A549 (cell line): ENCODE results near the gene PRSS50. TPM values are rescaled to one million over a fixed set of nuclear protein-coding genes. Genes with fewer than 3 reads are reported as not detected.

ENCODE experiments used
- ATAC-seq, 2 experiments: fragments of 200-7000 bp in 1 of 2; fragments of >200 bp in 1 of 2; cut with Nextera tagmentation in 1 of 2; cut with Tn5 transposase in 1 of 2; 3 replicates each; pipeline versions ENCODE4 v1.8.0 to v1.9.1; 2018 to 2020; ENCODE audit warnings: mild to moderate bottlenecking in 1 of 2, moderate library complexity in 1 of 2
- CTCF ChIA-PET: fragments of 300-600 bp; sonication (Branson Sonifier 250); formaldehyde crosslinking; extraction: SDS; loops from one replicate; lab custom pipeline; 2021; ENCODE audit warnings: antibody characterized with exemption, inconsistent platforms; lab: Yijun Ruan, JAX
- POLR2A ChIA-PET: fragments of 350-600 bp; formaldehyde crosslinking; extraction: SDS; loops from one replicate; lab custom pipeline; 2021; ENCODE audit warnings: antibody characterized with exemption, inconsistent platforms; lab: Yijun Ruan, JAX
- DNase-seq, 2 experiments: peaks; one replicate each; pipeline versions ENCODE4 v3.0.0 to v3.0.0-alpha.2; 2011 to 2016; ENCODE audit warnings: low read depth in 1 of 2, low spot score in 1 of 2
- FAIRE-seq: peaks from 2 replicates; lab custom pipeline; 2011; peaks lifted over from hg19 to GRCh38; lab: Jason Lieb, UNC
- H3K27ac ChIP-seq, 2 experiments: fragments of >200 bp; sonication (Bioruptor Twin); formaldehyde crosslinking; 3 replicates each; pipeline ENCODE4 v1.5.1; 2016 to 2017
- H3K4me1 ChIP-seq: fragments of >200 bp; sonication (Bioruptor Twin); formaldehyde crosslinking; 3 replicates; pipeline ENCODE4 v1.6.1; 2016
- H3K4me2 ChIP-seq: fragments of >200 bp; sonication (Bioruptor Twin); formaldehyde crosslinking; 3 replicates; pipeline ENCODE4 v1.6.1; 2016
- H3K4me3 ChIP-seq: fragments of >200 bp; sonication (Bioruptor Twin); formaldehyde crosslinking; 3 replicates; pipeline ENCODE4 v1.5.1; 2016
- H3K9me3 ChIP-seq: fragments of >200 bp; sonication (Bioruptor Twin); formaldehyde crosslinking; 3 replicates; pipeline ENCODE4 v1.6.1; 2016
- BHLHE40 ChIP-seq: IDR thresholded peaks from 2 replicates; pipeline ENCODE4 v1.6.1; 2012; ENCODE audit warnings: low read depth, low read length, inconsistent platforms
- CHD2 ChIP-seq: fragments of 150-350 bp; IDR thresholded peaks from 2 replicates; pipeline ENCODE4 v1.6.1; 2014; ENCODE audit warnings: low read length; ENCODE audit not compliant: partially characterized antibody
- CHD4 ChIP-seq: fragments of 200-600 bp; sonication (generic); IDR thresholded peaks from 2 replicates; pipeline ENCODE4 v1.6.1; 2016; ENCODE audit warnings: antibody characterized with exemption, mild to moderate bottlenecking, borderline replicate concordance
- CTCF ChIP-seq: fragments of >200 bp; sonication (Bioruptor Twin); formaldehyde crosslinking; IDR thresholded peaks from 3 replicates; pipeline ENCODE4 v1.5.1; 2016
- EHF ChIP-seq: fragments of 250-450 bp; sonication (Bioruptor Pico); IDR thresholded peaks from 2 replicates; pipeline ENCODE4 v1.5.0; 2020; ENCODE audit warnings: mild to moderate bottlenecking
- EHMT2 ChIP-seq: fragments of 200-600 bp; sonication (generic); IDR thresholded peaks from 2 replicates; pipeline ENCODE4 v1.6.1; 2016; ENCODE audit warnings: antibody characterized with exemption, low read depth, mild to moderate bottlenecking, moderate library complexity
- GATA3 ChIP-seq: IDR thresholded peaks from 2 replicates; pipeline ENCODE4 v1.6.1; 2012; ENCODE audit warnings: borderline replicate concordance
- HES2 ChIP-seq: fragments of >200 bp; sonication (Bioruptor Twin); formaldehyde crosslinking; IDR thresholded peaks from 2 replicates; pipeline ENCODE4 v1.6.1; 2016
- HOXA7 ChIP-seq: fragments of 250-450 bp; sonication (Bioruptor Pico); IDR thresholded peaks from 2 replicates; pipeline ENCODE4 v1.5.0; 2020; ENCODE audit warnings: mild to moderate bottlenecking, moderate library complexity
- JUNB ChIP-seq: fragments of >200 bp; sonication (Bioruptor Twin); formaldehyde crosslinking; IDR thresholded peaks from 2 replicates; pipeline ENCODE4 v1.6.1; 2016
- MAFK ChIP-seq: fragments of 450-650 bp; IDR thresholded peaks from 2 replicates; pipeline ENCODE4 v1.6.1; 2014; ENCODE audit not compliant: partially characterized antibody
- NFE2L2 ChIP-seq: fragments of 150-350 bp; conservative IDR thresholded peaks from 2 replicates; pipeline ENCODE4 v1.6.1; 2014; ENCODE audit warnings: low read length
- NR3C1 ChIP-seq: fragments of >200 bp; sonication (Bioruptor Twin); formaldehyde crosslinking; IDR thresholded peaks from 3 replicates; pipeline ENCODE4 v1.6.1; 2017
- POLR2AphosphoS2 ChIP-seq: conservative IDR thresholded peaks from 2 replicates; pipeline ENCODE4 v1.6.1; 2012; ENCODE audit warnings: low read length, improper control_type of control experiment, inconsistent platforms
- RAD21 ChIP-seq, 2 experiments: fragments of >200 bp in 1 of 2; sonication (Bioruptor Twin) in 1 of 2; formaldehyde crosslinking in 1 of 2; IDR thresholded peaks in 1 of 2; conservative IDR thresholded peaks in 1 of 2; 2 replicates in 1 of 2; 3 replicates in 1 of 2; pipeline ENCODE4 v1.6.1; 2012 to 2018; ENCODE audit warnings: inconsistent platforms in 1 of 2
- RARB ChIP-seq: fragments of 250-450 bp; sonication (Bioruptor Pico); IDR thresholded peaks from 2 replicates; pipeline ENCODE4 v1.8.0; 2021; ENCODE audit warnings: mild to moderate bottlenecking, moderate library complexity
- RCOR1 ChIP-seq: fragments of 150-350 bp; IDR thresholded peaks from 2 replicates; pipeline ENCODE4 v1.6.1; 2014; ENCODE audit warnings: antibody characterized with exemption, low read length, low read depth
- RFX5 ChIP-seq: fragments of 450-650 bp; IDR thresholded peaks from 2 replicates; pipeline ENCODE4 v1.7.1; 2014; ENCODE audit warnings: antibody characterized with exemption, mild to moderate bottlenecking, moderate library complexity
- RNF2 ChIP-seq: fragments of 200-600 bp; sonication (generic); IDR thresholded peaks from 2 replicates; pipeline ENCODE4 v1.6.1; 2016; ENCODE audit warnings: low read depth, mild to moderate bottlenecking, antibody characterized with exemption, moderate library complexity, borderline replicate concordance
- TFCP2L1 ChIP-seq: fragments of 250-450 bp; sonication (Bioruptor Pico); IDR thresholded peaks from 2 replicates; pipeline ENCODE4 v1.5.0; 2021; ENCODE audit warnings: mild to moderate bottlenecking
- ZFP36 ChIP-seq: fragments of 450-650 bp; IDR thresholded peaks from 2 replicates; pipeline ENCODE4 v1.6.1; 2014; ENCODE audit warnings: borderline replicate concordance; ENCODE audit not compliant: partially characterized antibody
- WGBS: methylation state at CpG from one replicate; pipeline ENCODE4 v1.1.6; 2017; ENCODE audit errors: missing lambda C conversion rate; 5-methylcytosine and 5-hydroxymethylcytosine counted together
- polyA plus RNA-seq, 4 experiments: library from polyadenylated mRNA; depleted of rRNA in 3 of 4; stranded (reverse); fragments of >200 nt; fragmentation: RNase III in 1 of 4; extraction: RNeasy Plus Mini Kit Qiagen cat#74134 plus additional on column Dnase treatment in 1 of 4; gene quantifications; 2 replicates in 3 of 4; 3 replicates in 1 of 4; pipeline ENCODE4 v1.2.3, GENCODE V29; 2011 to 2017
- TF ChIP-seq, protein P1 (sequence below): IDR thresholded peaks from 2 replicates; pipeline ENCODE4 v1.6.1; 2012
- TF ChIP-seq, protein P2 (sequence below): fragments of 250-450 bp; sonication (Bioruptor Pico); IDR thresholded peaks from 2 replicates; pipeline ENCODE4 v1.5.0; 2021; ENCODE audit warnings: mild to moderate bottlenecking, moderate library complexity, borderline replicate concordance
- TF ChIP-seq, protein P3 (sequence below): IDR thresholded peaks from 2 replicates; pipeline ENCODE4 v1.6.1; 2012
- TF ChIP-seq, protein P4 (sequence below): fragments of 150-350 bp; IDR thresholded peaks from 2 replicates; pipeline ENCODE4 v1.6.1; 2014; ENCODE audit warnings: low read depth, mild to moderate bottlenecking, low read length

Gene PRSS50
- polyA plus RNA-seq, 2 of the 4 experiments (the other 2 are of a cell fraction): not detected

DNA sequence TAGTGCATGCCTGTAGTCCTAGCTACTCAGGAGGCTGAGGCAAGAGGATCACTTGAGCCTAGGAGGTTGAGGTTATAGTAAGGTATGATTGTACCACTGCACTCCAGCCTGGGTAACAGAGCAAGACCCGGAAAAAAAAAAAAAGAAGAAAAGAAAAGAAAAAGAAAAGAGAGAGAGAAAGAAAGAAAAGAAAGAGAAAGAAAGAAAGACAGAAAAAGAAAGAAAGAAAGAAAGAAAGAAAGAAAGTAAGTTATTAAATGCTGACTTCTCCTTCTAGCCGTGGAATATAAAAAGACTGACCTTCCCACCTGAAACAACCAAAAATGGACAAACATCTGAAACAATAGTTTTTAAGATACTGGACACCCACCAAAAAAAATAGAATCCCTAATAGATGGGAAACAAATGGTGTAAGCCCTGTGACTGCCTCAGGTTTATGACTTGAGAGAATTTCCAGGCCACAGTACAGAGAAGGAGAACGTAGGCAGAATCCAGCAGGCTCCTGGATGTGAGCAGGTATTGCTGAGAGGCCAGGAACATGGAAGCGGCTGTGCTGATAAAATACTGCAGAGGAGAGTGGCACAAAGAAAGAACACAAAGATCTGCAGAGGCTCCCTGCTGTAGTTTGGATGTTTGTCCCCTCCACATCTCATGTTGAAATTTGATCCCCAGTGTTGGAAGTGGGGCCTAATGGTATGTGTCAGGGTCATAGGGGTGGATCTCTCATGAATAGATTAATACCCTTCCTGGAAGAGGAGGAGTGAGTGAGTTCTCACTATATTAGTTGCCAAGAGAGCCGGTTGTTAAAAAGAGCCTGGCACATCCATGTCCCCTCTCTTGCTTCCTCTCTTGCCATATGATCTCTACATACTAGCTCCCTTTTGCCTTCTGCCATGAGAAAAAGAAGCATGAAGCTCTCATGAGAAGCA is 41.8 kb upstream of the PRSS50 start:
- ChIA-PET CTCF (no interaction called here), POLR2A (no interaction called here)
- TF ChIP-seq BHLHE40: no peak
- no peak for TF ChIP-seq TFCP2L1
- TF ChIP-seq, protein P1, sequence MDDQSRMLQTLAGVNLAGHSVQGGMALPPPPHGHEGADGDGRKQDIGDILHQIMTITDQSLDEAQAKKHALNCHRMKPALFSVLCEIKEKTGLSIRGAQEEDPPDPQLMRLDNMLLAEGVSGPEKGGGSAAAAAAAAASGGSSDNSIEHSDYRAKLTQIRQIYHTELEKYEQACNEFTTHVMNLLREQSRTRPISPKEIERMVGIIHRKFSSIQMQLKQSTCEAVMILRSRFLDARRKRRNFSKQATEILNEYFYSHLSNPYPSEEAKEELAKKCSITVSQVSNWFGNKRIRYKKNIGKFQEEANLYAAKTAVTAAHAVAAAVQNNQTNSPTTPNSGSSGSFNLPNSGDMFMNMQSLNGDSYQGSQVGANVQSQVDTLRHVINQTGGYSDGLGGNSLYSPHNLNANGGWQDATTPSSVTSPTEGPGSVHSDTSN: no peak
- no peak for TF ChIP-seq POLR2AphosphoS2
- TF ChIP-seq JUNB: no peak
- TF ChIP-seq HES2: no peak
- TF ChIP-seq RNF2: no peak
- TF ChIP-seq GATA3: no peak
- TF ChIP-seq RAD21 (conservative IDR thresholded peaks at IDR 0.05 in 1 of 2, IDR thresholded peaks at IDR 0.05 in 1 of 2): no peak
- TF ChIP-seq CTCF: no peak
- TF ChIP-seq EHMT2: no peak
- TF ChIP-seq, protein P2, sequence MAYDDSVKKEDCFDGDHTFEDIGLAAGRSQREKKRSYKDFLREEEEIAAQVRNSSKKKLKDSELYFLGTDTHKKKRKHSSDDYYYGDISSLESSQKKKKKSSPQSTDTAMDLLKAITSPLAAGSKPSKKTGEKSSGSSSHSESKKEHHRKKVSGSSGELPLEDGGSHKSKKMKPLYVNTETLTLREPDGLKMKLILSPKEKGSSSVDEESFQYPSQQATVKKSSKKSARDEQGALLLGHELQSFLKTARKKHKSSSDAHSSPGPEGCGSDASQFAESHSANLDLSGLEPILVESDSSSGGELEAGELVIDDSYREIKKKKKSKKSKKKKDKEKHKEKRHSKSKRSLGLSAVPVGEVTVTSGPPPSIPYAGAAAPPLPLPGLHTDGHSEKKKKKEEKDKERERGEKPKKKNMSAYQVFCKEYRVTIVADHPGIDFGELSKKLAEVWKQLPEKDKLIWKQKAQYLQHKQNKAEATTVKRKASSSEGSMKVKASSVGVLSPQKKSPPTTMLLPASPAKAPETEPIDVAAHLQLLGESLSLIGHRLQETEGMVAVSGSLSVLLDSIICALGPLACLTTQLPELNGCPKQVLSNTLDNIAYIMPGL (CRISPR knock-in tag): no peak
- no peak for TF ChIP-seq ZFP36
- TF ChIP-seq RARB (CRISPR knock-in tag): no peak
- no peak for TF ChIP-seq RCOR1
- TF ChIP-seq, protein P3, sequence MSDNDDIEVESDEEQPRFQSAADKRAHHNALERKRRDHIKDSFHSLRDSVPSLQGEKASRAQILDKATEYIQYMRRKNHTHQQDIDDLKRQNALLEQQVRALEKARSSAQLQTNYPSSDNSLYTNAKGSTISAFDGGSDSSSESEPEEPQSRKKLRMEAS: no peak
- H3K9me3 ChIP-seq: 0 out of 3 replicates have a peak, but pooled peaks cover under 1% of the 10 kb centered on the region
- ATAC-seq: no peak
- H3K4me1 ChIP-seq: no peaks in the 10 kb centered on the region
- DNase-seq: no peak
- 72% methylated on average over 5 of the region's 5 CpGs for WGBS
- no peak overlapping the region for H3K4me2 ChIP-seq
- no peak overlapping the region for H3K27ac ChIP-seq
- H3K4me3 ChIP-seq: no peak overlapping the region
- FAIRE-seq: no peak

DNA sequence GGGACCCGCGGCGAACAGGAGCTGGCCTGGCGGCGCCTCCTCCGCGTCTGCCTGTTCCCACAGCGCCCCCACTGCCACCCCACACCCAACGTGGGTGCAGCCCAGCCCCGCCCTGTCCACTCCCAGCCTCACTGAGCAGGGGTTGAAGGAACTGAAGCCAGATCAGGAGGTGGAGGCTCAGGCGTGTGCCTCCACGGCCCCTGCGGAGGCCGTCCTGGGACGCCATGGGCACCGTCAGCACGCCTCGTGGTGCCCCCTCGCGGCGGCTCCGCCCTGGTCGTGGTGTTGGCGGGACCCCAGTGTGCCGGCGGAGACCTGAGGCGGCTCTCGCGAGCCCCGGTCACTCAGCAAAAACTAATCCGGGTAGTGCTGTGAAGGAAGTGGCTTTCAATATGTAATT is 39.0 kb upstream of the PRSS50 start:
- DNase-seq (no peak), FAIRE-seq (no peak), ATAC-seq (no peak)
- Histone ChIP-seq H3K27ac (no peak overlapping the region), H3K9me3 (no peaks in the 10 kb centered on the region), H3K4me3 (no peak overlapping the region), H3K4me2 (no peak overlapping the region), H3K4me1 (no peaks in the 10 kb centered on the region)
- CTCF ChIA-PET: no interaction called here
- POLR2A ChIA-PET: no interaction called here
- 84% methylated on average over 21 of the region's 31 CpGs for WGBS
- TF ChIP-seq NR3C1 (no peak), RFX5 (no peak), CTCF (no peak), MAFK (no peak), HOXA7 (CRISPR knock-in tag) (no peak), CHD2 (no peak), GATA3 (no peak), JUNB (no peak), RCOR1 (no peak), NFE2L2 (no peak), EHF (CRISPR knock-in tag) (no peak), CHD4 (no peak)
- TF ChIP-seq, protein P2 (CRISPR knock-in tag): no peak
- TF ChIP-seq, protein P4, sequence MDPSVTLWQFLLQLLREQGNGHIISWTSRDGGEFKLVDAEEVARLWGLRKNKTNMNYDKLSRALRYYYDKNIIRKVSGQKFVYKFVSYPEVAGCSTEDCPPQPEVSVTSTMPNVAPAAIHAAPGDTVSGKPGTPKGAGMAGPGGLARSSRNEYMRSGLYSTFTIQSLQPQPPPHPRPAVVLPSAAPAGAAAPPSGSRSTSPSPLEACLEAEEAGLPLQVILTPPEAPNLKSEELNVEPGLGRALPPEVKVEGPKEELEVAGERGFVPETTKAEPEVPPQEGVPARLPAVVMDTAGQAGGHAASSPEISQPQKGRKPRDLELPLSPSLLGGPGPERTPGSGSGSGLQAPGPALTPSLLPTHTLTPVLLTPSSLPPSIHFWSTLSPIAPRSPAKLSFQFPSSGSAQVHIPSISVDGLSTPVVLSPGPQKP: no peak
